SK-N-SH treated with all-trans-retinoic acid at 6 μM for 48 hours (cell line): ENCODE results near the gene DOCK1.

ENCODE experiments used
- ATAC-seq: fragments of 200-7000 bp; cut with Tn5 transposase; 3 replicates; pipeline ENCODE4 v1.9.1; 2020; ENCODE audit warnings: mild to moderate bottlenecking, moderate library complexity
- ARNTL ChIP-seq: fragments of 450-650 bp; formaldehyde crosslinking; IDR thresholded peaks from 2 replicates; pipeline ENCODE4 v1.5.0; 2020; ENCODE audit warnings: low read depth, mild to moderate bottlenecking, moderate library complexity, borderline replicate concordance
- BACH2 ChIP-seq: fragments of 250-450 bp; sonication (Bioruptor Pico); IDR thresholded peaks from 2 replicates; pipeline ENCODE4 v1.9.0; 2021; ENCODE audit warnings: mild to moderate bottlenecking, borderline replicate concordance
- CSDC2 ChIP-seq: fragments of 250-450 bp; sonication (Bioruptor Pico); IDR thresholded peaks from 2 replicates; pipeline ENCODE4 v1.5.0; 2020; ENCODE audit warnings: mild to moderate bottlenecking, moderate library complexity
- ESRRG ChIP-seq: fragments of 250-450 bp; sonication (Bioruptor Pico); IDR thresholded peaks from 2 replicates; pipeline ENCODE4 v1.6.1; 2021; ENCODE audit warnings: mild to moderate bottlenecking
- GLIS3 ChIP-seq: fragments of 250-450 bp; sonication (Bioruptor Pico); IDR thresholded peaks from 2 replicates; pipeline ENCODE4 v1.5.0; 2020; ENCODE audit warnings: mild to moderate bottlenecking, moderate library complexity
- ISL1 ChIP-seq: fragments of 250-450 bp; sonication (Bioruptor Pico); IDR thresholded peaks from 2 replicates; pipeline ENCODE4 v2.1.2; 2022; ENCODE audit warnings: mild to moderate bottlenecking, moderate library complexity
- OSR1 ChIP-seq: fragments of 250-450 bp; sonication (Bioruptor Pico); IDR thresholded peaks from 2 replicates; pipeline ENCODE4 v1.8.0; 2022; ENCODE audit warnings: moderate library complexity, mild to moderate bottlenecking, inconsistent platforms
- PATZ1 ChIP-seq: fragments of 250-450 bp; sonication (Bioruptor Pico); IDR thresholded peaks from 2 replicates; pipeline ENCODE4 v1.8.0; 2020; ENCODE audit warnings: mild to moderate bottlenecking, moderate library complexity, borderline replicate concordance
- POU6F1 ChIP-seq: fragments of 250-450 bp; sonication (Bioruptor Pico); IDR thresholded peaks from 2 replicates; pipeline ENCODE4 v1.8.0; 2021; ENCODE audit warnings: low read depth, mild to moderate bottlenecking, moderate library complexity, borderline replicate concordance
- PPARA ChIP-seq: fragments of 250-450 bp; sonication (Bioruptor Pico); IDR thresholded peaks from 2 replicates; pipeline ENCODE4 v1.5.0; 2020; ENCODE audit warnings: mild to moderate bottlenecking, borderline replicate concordance
- RARB ChIP-seq: fragments of 250-450 bp; sonication (Bioruptor Pico); IDR thresholded peaks from 2 replicates; pipeline ENCODE4 v1.8.0; 2021; ENCODE audit warnings: mild to moderate bottlenecking, moderate library complexity
- SNAI2 ChIP-seq: fragments of 250-450 bp; sonication (Bioruptor Pico); IDR thresholded peaks from 2 replicates; pipeline ENCODE4 v1.5.0; 2020; ENCODE audit warnings: mild to moderate bottlenecking, moderate library complexity
- TOX ChIP-seq: fragments of 250-450 bp; sonication (Bioruptor Pico); IDR thresholded peaks from 2 replicates; pipeline ENCODE4 v1.8.0; 2021; ENCODE audit warnings: mild to moderate bottlenecking, moderate library complexity, borderline replicate concordance
- ZC3H10 ChIP-seq: fragments of 250-450 bp; sonication (Bioruptor Pico); IDR thresholded peaks from 2 replicates; pipeline ENCODE4 v1.5.1; 2021; ENCODE audit warnings: mild to moderate bottlenecking, moderate library complexity
- ZFP3 ChIP-seq: fragments of 250-450 bp; sonication (Bioruptor Pico); IDR thresholded peaks from 2 replicates; pipeline ENCODE4 v1.5.0; 2020; ENCODE audit warnings: mild to moderate bottlenecking, moderate library complexity
- ZFP30 ChIP-seq: fragments of 450-650 bp; formaldehyde crosslinking; IDR thresholded peaks from 2 replicates; pipeline ENCODE4 v1.5.0; 2022; ENCODE audit warnings: mild to moderate bottlenecking, moderate library complexity
- ZNF565 ChIP-seq: fragments of 450-650 bp; formaldehyde crosslinking; conservative IDR thresholded peaks from 2 replicates; pipeline ENCODE4 v1.5.0; 2020; ENCODE audit warnings: low read depth, mild to moderate bottlenecking, moderate library complexity
- ZNF8 ChIP-seq: fragments of 450-650 bp; formaldehyde crosslinking; IDR thresholded peaks from 2 replicates; pipeline ENCODE4 v1.5.0; 2020; ENCODE audit warnings: mild to moderate bottlenecking, moderate library complexity
- TF ChIP-seq, protein P1 (sequence below): fragments of 250-450 bp; sonication (Bioruptor Pico); IDR thresholded peaks from 2 replicates; pipeline ENCODE4 v1.5.0; 2020; ENCODE audit warnings: mild to moderate bottlenecking, moderate library complexity
- TF ChIP-seq, protein P2 (sequence below): fragments of 250-450 bp; sonication (Bioruptor Pico); IDR thresholded peaks from 2 replicates; pipeline ENCODE4 v1.5.1; 2021; ENCODE audit warnings: mild to moderate bottlenecking, moderate library complexity
- TF ChIP-seq, protein P3 (sequence below): fragments of 250-450 bp; sonication (Bioruptor Pico); IDR thresholded peaks from 2 replicates; pipeline ENCODE4 v1.5.1; 2020; ENCODE audit warnings: low read depth, mild to moderate bottlenecking, moderate library complexity

Gene DOCK1

GRCh38 chr10:127257395-127257794 is 352.2 kb downstream of the DOCK1 start (continued):
- TF ChIP-seq, protein P1, sequence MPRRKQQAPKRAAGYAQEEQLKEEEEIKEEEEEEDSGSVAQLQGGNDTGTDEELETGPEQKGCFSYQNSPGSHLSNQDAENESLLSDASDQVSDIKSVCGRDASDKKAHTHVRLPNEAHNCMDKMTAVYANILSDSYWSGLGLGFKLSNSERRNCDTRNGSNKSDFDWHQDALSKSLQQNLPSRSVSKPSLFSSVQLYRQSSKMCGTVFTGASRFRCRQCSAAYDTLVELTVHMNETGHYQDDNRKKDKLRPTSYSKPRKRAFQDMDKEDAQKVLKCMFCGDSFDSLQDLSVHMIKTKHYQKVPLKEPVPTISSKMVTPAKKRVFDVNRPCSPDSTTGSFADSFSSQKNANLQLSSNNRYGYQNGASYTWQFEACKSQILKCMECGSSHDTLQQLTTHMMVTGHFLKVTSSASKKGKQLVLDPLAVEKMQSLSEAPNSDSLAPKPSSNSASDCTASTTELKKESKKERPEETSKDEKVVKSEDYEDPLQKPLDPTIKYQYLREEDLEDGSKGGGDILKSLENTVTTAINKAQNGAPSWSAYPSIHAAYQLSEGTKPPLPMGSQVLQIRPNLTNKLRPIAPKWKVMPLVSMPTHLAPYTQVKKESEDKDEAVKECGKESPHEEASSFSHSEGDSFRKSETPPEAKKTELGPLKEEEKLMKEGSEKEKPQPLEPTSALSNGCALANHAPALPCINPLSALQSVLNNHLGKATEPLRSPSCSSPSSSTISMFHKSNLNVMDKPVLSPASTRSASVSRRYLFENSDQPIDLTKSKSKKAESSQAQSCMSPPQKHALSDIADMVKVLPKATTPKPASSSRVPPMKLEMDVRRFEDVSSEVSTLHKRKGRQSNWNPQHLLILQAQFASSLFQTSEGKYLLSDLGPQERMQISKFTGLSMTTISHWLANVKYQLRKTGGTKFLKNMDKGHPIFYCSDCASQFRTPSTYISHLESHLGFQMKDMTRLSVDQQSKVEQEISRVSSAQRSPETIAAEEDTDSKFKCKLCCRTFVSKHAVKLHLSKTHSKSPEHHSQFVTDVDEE (CRISPR knock-in tag) = no peak

- ATAC-seq = no peak
- TF ChIP-seq RARB (CRISPR knock-in tag) (no peak), GLIS3 (CRISPR knock-in tag) (no peak), BACH2 (CRISPR knock-in tag) (no peak), ZNF8 (CRISPR knock-in tag) (no peak)
- TF ChIP-seq, protein P2, sequence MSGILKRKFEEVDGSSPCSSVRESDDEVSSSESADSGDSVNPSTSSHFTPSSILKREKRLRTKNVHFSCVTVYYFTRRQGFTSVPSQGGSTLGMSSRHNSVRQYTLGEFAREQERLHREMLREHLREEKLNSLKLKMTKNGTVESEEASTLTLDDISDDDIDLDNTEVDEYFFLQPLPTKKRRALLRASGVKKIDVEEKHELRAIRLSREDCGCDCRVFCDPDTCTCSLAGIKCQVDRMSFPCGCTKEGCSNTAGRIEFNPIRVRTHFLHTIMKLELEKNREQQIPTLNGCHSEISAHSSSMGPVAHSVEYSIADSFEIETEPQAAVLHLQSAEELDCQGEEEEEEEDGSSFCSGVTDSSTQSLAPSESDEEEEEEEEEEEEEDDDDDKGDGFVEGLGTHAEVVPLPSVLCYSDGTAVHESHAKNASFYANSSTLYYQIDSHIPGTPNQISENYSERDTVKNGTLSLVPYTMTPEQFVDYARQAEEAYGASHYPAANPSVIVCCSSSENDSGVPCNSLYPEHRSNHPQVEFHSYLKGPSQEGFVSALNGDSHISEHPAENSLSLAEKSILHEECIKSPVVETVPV (CRISPR knock-in tag) = no peak
- TF ChIP-seq, all 23 proteins: peak for 0
Measured at GRCh38 chr10:127259347-127259746, 354.1 kb downstream of the DOCK1 start.

- no peak for TF ChIP-seq PATZ1
- no peak for TF ChIP-seq ARNTL (CRISPR knock-in tag)
- no peak for TF ChIP-seq OSR1
- TF ChIP-seq, protein P2 (CRISPR knock-in tag) = no peak
- no peak for TF ChIP-seq POU6F1 (CRISPR knock-in tag)
- no peak for TF ChIP-seq ZFP30
- TF ChIP-seq ZNF565 (CRISPR knock-in tag) = no peak
- no peak for TF ChIP-seq ZFP3 (CRISPR knock-in tag)
- TF ChIP-seq, protein P3, sequence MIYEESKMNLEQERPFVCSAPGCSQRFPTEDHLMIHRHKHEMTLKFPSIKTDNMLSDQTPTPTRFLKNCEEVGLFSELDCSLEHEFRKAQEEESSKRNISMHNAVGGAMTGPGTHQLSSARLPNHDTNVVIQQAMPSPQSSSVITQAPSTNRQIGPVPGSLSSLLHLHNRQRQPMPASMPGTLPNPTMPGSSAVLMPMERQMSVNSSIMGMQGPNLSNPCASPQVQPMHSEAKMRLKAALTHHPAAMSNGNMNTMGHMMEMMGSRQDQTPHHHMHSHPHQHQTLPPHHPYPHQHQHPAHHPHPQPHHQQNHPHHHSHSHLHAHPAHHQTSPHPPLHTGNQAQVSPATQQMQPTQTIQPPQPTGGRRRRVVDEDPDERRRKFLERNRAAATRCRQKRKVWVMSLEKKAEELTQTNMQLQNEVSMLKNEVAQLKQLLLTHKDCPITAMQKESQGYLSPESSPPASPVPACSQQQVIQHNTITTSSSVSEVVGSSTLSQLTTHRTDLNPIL (CRISPR knock-in tag) = no peak
- no peak for TF ChIP-seq ISL1
- TF ChIP-seq GLIS3 (CRISPR knock-in tag) = no peak
- no peak for TF ChIP-seq ZNF8 (CRISPR knock-in tag)
- TF ChIP-seq CSDC2 (CRISPR knock-in tag) = no peak
- no peak for TF ChIP-seq ZC3H10 (CRISPR knock-in tag)
- no peak for TF ChIP-seq BACH2 (CRISPR knock-in tag)
- TF ChIP-seq TOX = no peak
- TF ChIP-seq ESRRG = no peak
- ATAC-seq = no peak
Measured at GRCh38 chr10:127262606-127263005, 357.4 kb downstream of the DOCK1 start.

- ATAC-seq = no peak
- TF ChIP-seq ISL1 (no peak), PATZ1 (no peak), ZNF8 (CRISPR knock-in tag) (no peak), ZFP30 (no peak), POU6F1 (CRISPR knock-in tag) (no peak), SNAI2 (CRISPR knock-in tag) (no peak), ARNTL (CRISPR knock-in tag) (no peak), ZNF565 (CRISPR knock-in tag) (no peak), ZC3H10 (CRISPR knock-in tag) (no peak), PPARA (CRISPR knock-in tag) (no peak)
Measured at GRCh38 chr10:127265288-127265687, 360.1 kb downstream of the DOCK1 start.
